ENCODE data around the gene LRMDA.
A peak's percentile ranks its signal among the peaks of the same experiment; 100 is the strongest.

The LRMDA gene

DNA sequence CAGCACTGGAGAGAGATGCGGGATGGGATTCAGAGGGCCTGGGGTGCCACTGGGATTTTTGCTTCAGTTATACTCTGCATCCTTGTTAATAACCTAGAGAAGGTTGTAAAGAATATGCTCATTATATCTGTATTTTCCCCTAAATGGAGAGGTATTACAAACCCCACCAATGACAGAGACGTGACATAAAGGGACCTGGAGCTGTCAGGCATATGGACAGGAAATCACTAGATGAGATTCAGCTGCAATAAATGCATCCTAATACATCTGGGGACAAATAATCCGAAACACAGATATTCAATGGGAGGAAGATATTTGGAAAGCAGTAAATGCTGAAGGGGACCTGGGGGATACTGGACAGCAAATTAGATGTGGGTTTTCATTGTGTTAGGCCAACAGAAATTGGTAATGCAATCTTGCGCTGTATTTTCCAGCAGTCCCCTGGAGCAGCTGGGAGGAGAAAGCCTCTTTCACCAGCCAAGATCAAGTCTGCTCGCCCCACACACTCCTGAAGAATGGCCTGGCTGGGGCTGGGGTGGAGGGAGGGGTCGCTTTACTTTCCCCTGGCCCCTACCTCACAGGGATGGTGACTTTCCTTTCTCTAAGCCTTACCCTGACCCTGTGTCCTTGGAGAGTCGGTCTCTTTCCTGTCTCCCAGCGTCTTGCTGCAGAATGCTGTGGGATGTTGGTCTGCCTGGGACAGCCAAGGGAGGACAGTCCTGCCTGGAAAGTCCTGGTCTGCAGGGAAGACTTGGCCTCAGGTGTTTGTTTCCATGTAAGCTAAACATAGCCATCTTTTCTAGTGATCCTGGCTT is 653.8 kb downstream of the LRMDA start:
- no peak for TF ChIP-seq CTCF (IDR thresholded peaks at IDR 0.05; ENCODE audit: low read depth, low read length, missing control alignments)
- in situ Hi-C loops (cut with HindIII; ENCODE audit: low sequenced_read_pairs): no loop called here
- no peak for DNase-seq (ENCODE audit: low read depth)
- no peak overlapping the region for H3K4me3 ChIP-seq (ENCODE audit: low read depth, low read length)

DNA sequence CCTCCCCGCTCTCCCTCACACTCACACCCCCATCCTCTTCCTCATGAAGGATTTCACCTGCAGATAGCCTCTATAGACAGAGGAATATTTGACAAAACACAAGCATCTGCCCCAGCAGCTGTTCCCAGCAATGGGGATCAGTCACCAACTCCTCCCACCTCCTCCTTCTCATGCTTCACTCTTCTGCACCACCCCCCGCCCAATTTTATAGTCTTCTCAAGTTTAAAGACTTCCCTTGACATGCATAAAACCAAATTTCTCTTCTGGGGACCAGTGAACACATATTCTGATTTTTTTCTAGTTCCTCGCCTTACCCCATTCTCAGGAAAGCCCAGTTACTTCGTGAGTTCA is 654.4 kb downstream of the LRMDA start:
- DNase-seq (ENCODE audit: low read depth): no peak
- TF ChIP-seq CTCF (IDR thresholded peaks at IDR 0.05; ENCODE audit: low read depth, low read length, missing control alignments): no peak
- H3K4me3 ChIP-seq (ENCODE audit: low read depth, low read length): no peak overlapping the region
- in situ Hi-C loops (cut with HindIII; ENCODE audit: low sequenced_read_pairs): no loop called here

- no peak for TF ChIP-seq CTCF (IDR thresholded peaks at IDR 0.05; ENCODE audit: low read depth, low read length, missing control alignments)
- DNase-seq (ENCODE audit: low read depth): no peak
- in situ Hi-C loops (cut with HindIII; ENCODE audit: low sequenced_read_pairs): no loop called here
- no peak overlapping the region for H3K4me3 ChIP-seq (ENCODE audit: low read depth, low read length)
Measured at GRCh38 chr10:76086170-76086760, 654.8 kb downstream of the LRMDA start.

GRCh38 chr10:76086761-76087639 is 655.6 kb downstream of the LRMDA start:
- peak; percentile 73 for TF ChIP-seq CTCF (IDR thresholded peaks at IDR 0.05; ENCODE audit: low read depth, low read length, missing control alignments)
- no peak overlapping the region for H3K4me3 ChIP-seq (ENCODE audit: low read depth, low read length)
- in situ Hi-C loops (cut with HindIII; ENCODE audit: low sequenced_read_pairs): no loop called here
- DNase-seq (ENCODE audit: low read depth): peak; percentile 74

- in situ Hi-C loops (cut with HindIII; ENCODE audit: low sequenced_read_pairs): no loop called here
- DNase-seq (ENCODE audit: low read depth): no peak
- no peak for TF ChIP-seq CTCF (IDR thresholded peaks at IDR 0.05; ENCODE audit: low read depth, low read length, missing control alignments)
- H3K4me3 ChIP-seq (ENCODE audit: low read depth, low read length): no peak overlapping the region
Measured at GRCh38 chr10:76088008-76088407, 656.6 kb downstream of the LRMDA start.

DNA sequence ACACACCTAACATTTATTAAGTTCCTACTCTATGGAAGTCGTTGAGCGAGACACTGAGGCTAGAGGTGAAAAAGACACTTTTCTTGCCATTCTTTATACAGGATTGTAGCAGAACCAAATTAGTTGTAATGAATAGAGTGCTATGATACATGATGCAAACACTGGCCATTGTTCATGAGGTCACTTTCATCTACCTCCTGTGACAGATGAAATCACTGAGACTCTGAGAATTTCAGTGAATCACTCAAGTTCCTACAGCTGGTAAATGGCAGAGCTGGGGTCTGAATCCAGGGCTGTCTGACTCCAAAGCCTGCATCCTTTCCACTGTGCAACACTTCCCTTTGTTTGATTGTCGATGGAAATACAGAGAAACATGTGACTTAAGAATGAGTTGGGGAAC is 657.6 kb downstream of the LRMDA start:
- DNase-seq (ENCODE audit: low read depth): no peak
- in situ Hi-C loops (cut with HindIII; ENCODE audit: low sequenced_read_pairs): no loop called here
- H3K4me3 ChIP-seq (ENCODE audit: low read depth, low read length): no peak overlapping the region

More for the DNA sequence above, 657.6 kb downstream of the LRMDA start:
- TF ChIP-seq CTCF (IDR thresholded peaks at IDR 0.05; ENCODE audit: low read depth, low read length, missing control alignments): no peak

Measured in astrocyte of the cerebellum (primary cell).